Astrocyte (in vitro differentiated cells and primary cell): ENCODE measurements around the gene SLC9C1.

ENCODE experiments used
- EZH2 ChIP-seq: IDR thresholded peaks from 2 replicates; pipeline ENCODE4 v1.6.1; 2012; ENCODE audit warnings: mild to moderate bottlenecking, low read length, inconsistent platforms; ENCODE audit not compliant: insufficient read depth
- TF ChIP-seq, protein P1 (sequence below): IDR thresholded peaks from 2 replicates; pipeline ENCODE4 v1.5.1; 2011; ENCODE audit warnings: low read depth, mild to moderate bottlenecking, inconsistent platforms, low read length, moderate library complexity; ENCODE audit not compliant: insufficient read depth

DNA sequence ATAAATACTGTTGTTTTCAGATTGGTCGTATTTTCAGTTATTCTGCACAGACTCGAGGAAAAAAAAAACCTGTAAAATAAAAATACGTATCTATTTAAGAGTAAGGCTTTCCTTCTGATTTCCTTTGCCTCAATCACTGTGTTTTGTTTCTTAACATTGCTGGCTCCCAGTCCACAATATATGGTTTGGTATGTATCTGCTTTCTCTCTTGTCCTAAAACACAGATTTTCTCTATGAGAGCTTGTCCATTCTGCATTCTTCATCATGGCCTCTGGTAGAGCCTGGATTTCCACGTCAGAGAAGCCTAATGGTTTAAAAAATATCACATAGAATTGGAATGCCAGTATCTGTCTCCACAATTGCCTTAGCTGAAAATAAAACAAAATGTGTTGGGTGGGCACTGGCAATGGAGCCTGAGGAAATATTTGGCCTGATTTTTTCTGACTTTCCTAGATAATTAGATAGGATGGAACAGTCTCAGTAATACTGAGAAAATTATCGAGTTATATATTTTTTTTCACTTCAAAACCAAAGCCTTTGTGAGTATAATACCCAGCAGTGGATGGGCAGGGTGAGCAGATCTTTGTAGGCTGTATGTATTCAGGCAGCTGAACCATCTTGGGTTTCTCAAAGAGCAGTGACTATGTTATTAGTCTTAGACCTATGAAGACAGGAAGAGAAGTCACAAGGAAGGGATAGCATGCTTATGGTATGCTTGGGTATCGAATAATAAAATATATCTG lies 40.8 kb upstream of the SLC9C1 start:
- TF ChIP-seq, protein P1, sequence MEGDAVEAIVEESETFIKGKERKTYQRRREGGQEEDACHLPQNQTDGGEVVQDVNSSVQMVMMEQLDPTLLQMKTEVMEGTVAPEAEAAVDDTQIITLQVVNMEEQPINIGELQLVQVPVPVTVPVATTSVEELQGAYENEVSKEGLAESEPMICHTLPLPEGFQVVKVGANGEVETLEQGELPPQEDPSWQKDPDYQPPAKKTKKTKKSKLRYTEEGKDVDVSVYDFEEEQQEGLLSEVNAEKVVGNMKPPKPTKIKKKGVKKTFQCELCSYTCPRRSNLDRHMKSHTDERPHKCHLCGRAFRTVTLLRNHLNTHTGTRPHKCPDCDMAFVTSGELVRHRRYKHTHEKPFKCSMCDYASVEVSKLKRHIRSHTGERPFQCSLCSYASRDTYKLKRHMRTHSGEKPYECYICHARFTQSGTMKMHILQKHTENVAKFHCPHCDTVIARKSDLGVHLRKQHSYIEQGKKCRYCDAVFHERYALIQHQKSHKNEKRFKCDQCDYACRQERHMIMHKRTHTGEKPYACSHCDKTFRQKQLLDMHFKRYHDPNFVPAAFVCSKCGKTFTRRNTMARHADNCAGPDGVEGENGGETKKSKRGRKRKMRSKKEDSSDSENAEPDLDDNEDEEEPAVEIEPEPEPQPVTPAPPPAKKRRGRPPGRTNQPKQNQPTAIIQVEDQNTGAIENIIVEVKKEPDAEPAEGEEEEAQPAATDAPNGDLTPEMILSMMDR: no peak
- TF ChIP-seq EZH2: no peak
